Naive thymus-derived CD4-positive, alpha-beta T cell (primary cell): ENCODE data around the gene ARL3. TPM values are rescaled to one million over a fixed set of nuclear protein-coding genes. Genes with fewer than 3 reads are reported as not detected.
A peak's percentile ranks its signal among the peaks of the same experiment; 100 is the strongest.

Experiments
- ATAC-seq: fragments of 150-1000 bp; cut with Tn5 transposase; 2 replicates; pipeline ENCODE4 v1.10.0; 2021; ENCODE audit warnings: mild to moderate bottlenecking, moderate library complexity
- CTCF ChIA-PET: fragments of 350-600 bp; sonication (Branson Sonifier 250); formaldehyde crosslinking; loops from one replicate; lab custom pipeline; 2021; ENCODE audit warnings: antibody characterized with exemption; lab: Charles Lee
- POLR2A ChIA-PET: fragments of 350-600 bp; sonication (Branson Sonifier 250); formaldehyde crosslinking; loops from one replicate; lab custom pipeline; 2021; ENCODE audit warnings: antibody characterized with exemption, inconsistent platforms; lab: Charles Lee
- DNase-seq, 9 donors: peaks; one replicate each; pipeline versions ENCODE4 v3.0.0 to v3.0.0-alpha.2; 2020 to 2022; ENCODE audit warnings: mixed read lengths in 1 of 9
- H3K27ac ChIP-seq: one replicate; pipeline ENCODE4 v1.7.0; 2013; ENCODE audit warnings: mild to moderate bottlenecking, low read depth, low read length, moderate library complexity
- H3K27me3 ChIP-seq, 2 donors: one replicate each; pipeline ENCODE4 v1.7.0; 2013; ENCODE audit warnings: low read length in 2 of 2, mild to moderate bottlenecking in 2 of 2, moderate library complexity in 2 of 2; ENCODE audit not compliant: control insufficient read depth in 2 of 2, insufficient read depth in 2 of 2
- H3K36me3 ChIP-seq, 3 experiments: 1 replicate in 2 of 3; 2 replicates in 1 of 3; pipeline ENCODE4 v1.7.0; 2013; ENCODE audit warnings: low read length in 3 of 3, mild to moderate bottlenecking in 3 of 3, moderate library complexity in 1 of 3; ENCODE audit not compliant: insufficient read depth in 3 of 3, control insufficient read depth in 2 of 3
- H3K4me1 ChIP-seq, 2 donors: one replicate each; pipeline ENCODE4 v1.7.0; 2013; ENCODE audit warnings: low read length in 2 of 2, mild to moderate bottlenecking in 2 of 2, moderate library complexity in 1 of 2; ENCODE audit not compliant: control insufficient read depth in 2 of 2, insufficient read depth in 2 of 2
- H3K4me3 ChIP-seq: 2 replicates; pipeline ENCODE4 v1.7.0; 2013; ENCODE audit warnings: mild to moderate bottlenecking, low read length
- H3K9me3 ChIP-seq, 3 experiments: 1 replicate in 2 of 3; 2 replicates in 1 of 3; pipeline ENCODE4 v1.7.0; 2013; ENCODE audit warnings: low read length in 3 of 3; ENCODE audit not compliant: control insufficient read depth in 2 of 3
- H3K27ac Mint-ChIP-seq, 9 donors: one replicate each; pipeline ENCODE4 v1.8.0; 2020 to 2022; ENCODE audit warnings: mixed read lengths in 9 of 9, mild to moderate bottlenecking in 8 of 9, moderate library complexity in 5 of 9, inconsistent platforms in 2 of 9
- H3K27me3 Mint-ChIP-seq, 5 donors: one replicate each; pipeline ENCODE4 v1.8.0; 2021 to 2022; ENCODE audit warnings: mixed read lengths in 5 of 5, mild to moderate bottlenecking in 1 of 5
- H3K36me3 Mint-ChIP-seq, 5 donors: one replicate each; pipeline ENCODE4 v1.8.0; 2020 to 2022; ENCODE audit warnings: mixed read lengths in 5 of 5, mild to moderate bottlenecking in 3 of 5, inconsistent platforms in 1 of 5
- H3K4me1 Mint-ChIP-seq, 7 donors: one replicate each; pipeline ENCODE4 v1.8.0; 2020 to 2022; ENCODE audit warnings: mixed read lengths in 7 of 7, mild to moderate bottlenecking in 3 of 7, inconsistent platforms in 1 of 7
- H3K4me3 Mint-ChIP-seq, 10 donors: one replicate each; pipeline ENCODE4 v1.8.0; 2020 to 2022; ENCODE audit warnings: mild to moderate bottlenecking in 10 of 10, mixed read lengths in 10 of 10, moderate library complexity in 6 of 10, inconsistent platforms in 2 of 10
- H3K9me3 Mint-ChIP-seq, 11 donors: one replicate each; pipeline ENCODE4 v1.8.0; 2020 to 2022; ENCODE audit warnings: mixed read lengths in 11 of 11, mild to moderate bottlenecking in 4 of 11, inconsistent platforms in 1 of 11, moderate library complexity in 1 of 11
- intact Hi-C, 2 donors: fragments of 100-400 bp; cut with micrococcal nuclease; formaldehyde crosslinking; loops; one replicate each; pipeline ENCODE4 v1.15.1; 2023
- polyA plus RNA-seq, 2 donors: library from polyadenylated mRNA; unstranded; fragments of 300-500 nt; fragmentation: Illumina TruSeq; gene quantifications; one replicate each; pipeline ENCODE4 v1.2.3, GENCODE V29; 2021
- total RNA-seq, 6 experiments: library from RNA in 5 of 6; stranded (reverse) in 5 of 6; gene quantifications; 1 replicate in 5 of 6; 2 replicates in 1 of 6; pipeline ENCODE4 v1.2.3 and lab custom pipeline; 2021 to 2026

ARL3 gene
- total and polyA plus RNA-seq, 7 experiments from 2014 or later: 1.3 to 5.1 (median 2.9) TPM

GRCh38 chr10:102675666-102676533 lies 38.3 kb downstream of the ARL3 start:
- peaks cover 27 to 64% (median 49%) of the 10 kb centered on the region in 7 donors for H3K4me1 Mint-ChIP-seq
- Histone ChIP-seq H3K4me3 (no peak overlapping the region), H3K36me3 (no peaks in the 10 kb centered on the region)

GRCh38 chr10:102675011-102675665 lies 39.1 kb downstream of the ARL3 start:
- POLR2A ChIA-PET: interaction anchor here (0.8 to 11.1 kb wide), 10 partner anchors 8 to 278 kb away, joined by 3 to 169 read pairs (median 12); partner anchors contain the start of genes ARL3, SFXN2 and TRIM8
- peaks cover 27 to 70% (median 49%) of the 10 kb centered on the region in 7 donors for H3K4me1 Mint-ChIP-seq
- H3K27me3 Mint-ChIP-seq: no peaks in the 10 kb centered on the region
- H3K27ac ChIP-seq: peak overlapping the region; percentile 85
- CTCF ChIA-PET: interaction anchor here (0.6 to 3.5 kb wide), 10 partner anchors 10 to 175 kb away, joined by 3 to 22 read pairs (median 4); partner anchors contain the start of genes ARL3, SFXN2 and TRIM8
- intact Hi-C loops: no loop called here
- H3K9me3 Mint-ChIP-seq: no peaks in the 10 kb centered on the region
- no peaks in the 10 kb centered on the region for H3K36me3 ChIP-seq
- no peak for ATAC-seq
- H3K27ac Mint-ChIP-seq: peak overlapping the region; percentile 74 to 97 (median 91)
- DNase-seq: no peak
- peak overlapping the region; percentile 78 to 93 (median 85) for H3K4me3 Mint-ChIP-seq
- no peaks in the 10 kb centered on the region for H3K27me3 ChIP-seq
- peaks cover 18 to 36% of the 10 kb centered on the region in 2 donors for H3K4me1 ChIP-seq
- no peaks in the 10 kb centered on the region for H3K9me3 ChIP-seq
- H3K4me3 ChIP-seq: peak overlapping the region; percentile 52
- peaks cover 0 to 1% (median 0%) of the 10 kb centered on the region in 5 donors for H3K36me3 Mint-ChIP-seq

More at GRCh38 chr10:102675666-102676533, 38.3 kb downstream of the ARL3 start:
- H3K27ac Mint-ChIP-seq: peak overlapping the region; percentile 49 to 97 (median 91)
- Histone ChIP-seq H3K9me3 (no peaks in the 10 kb centered on the region), H3K4me1 (peaks cover 18 to 36% of the 10 kb centered on the region in 2 donors), H3K27me3 (no peaks in the 10 kb centered on the region), H3K27ac (peak overlapping the region; percentile 85)
- CTCF ChIA-PET: interaction anchor here (0.6 to 3.5 kb wide), 7 partner anchors 9 to 174 kb away, joined by 3 to 22 read pairs (median 4); partner anchors contain the start of genes ARL3, SFXN2 and TRIM8
- intact Hi-C loops: no loop called here
- H3K36me3 Mint-ChIP-seq: peaks cover 0 to 5% (median 0%) of the 10 kb centered on the region in 5 donors
- H3K27me3 Mint-ChIP-seq: no peaks in the 10 kb centered on the region
- ATAC-seq: no peak
- no peak for DNase-seq
- POLR2A ChIA-PET: interaction anchor here (0.6 to 11.1 kb wide), 9 partner anchors 15 to 62 kb away, joined by 3 to 169 read pairs (median 17); partner anchors contain the start of genes ARL3, SFXN2 and TRIM8
- H3K9me3 Mint-ChIP-seq: no peaks in the 10 kb centered on the region
- peak overlapping the region; percentile 17 to 93 (median 80) for H3K4me3 Mint-ChIP-seq

- DNase-seq: peak in 4 of 9 donors; percentile 46 to 63 (median 56)
- no peaks in the 10 kb centered on the region for H3K27me3 ChIP-seq
- intact Hi-C loops: loop anchor here (1.0 to 5.0 kb wide), 7 partner anchors 13 to 172 kb away; partner anchors contain the start of genes ACTR1A (in 2 of the 2), ARL3 (in 1 of the 2), SFXN2 (in 1 of the 2) and WBP1L (in 1 of the 2)
- peak overlapping the region; percentile 52 for H3K4me3 ChIP-seq
- no peaks in the 10 kb centered on the region for H3K9me3 ChIP-seq
- peaks cover 32 to 76% (median 52%) of the 10 kb centered on the region in 7 donors for H3K4me1 Mint-ChIP-seq
- no peaks in the 10 kb centered on the region for H3K36me3 ChIP-seq
- peak overlapping the region; percentile 74 to 97 (median 91) for H3K27ac Mint-ChIP-seq
- peak overlapping the region; percentile 85 for H3K27ac ChIP-seq
- H3K36me3 Mint-ChIP-seq: peaks cover 0 to 1% (median 0%) of the 10 kb centered on the region in 5 donors
- ATAC-seq: peak; percentile 58
- ChIA-PET POLR2A (interaction anchor here (0.8 to 11.1 kb wide), 11 partner anchors 9 to 278 kb away, joined by 3 to 169 read pairs (median 8); partner anchors contain the start of genes ARL3, SFXN2, SUFU and TRIM8), CTCF (interaction anchor here (0.8 to 3.5 kb wide), 6 partner anchors 10 to 40 kb away, joined by 3 to 22 read pairs (median 6); partner anchors contain the start of genes ARL3, SFXN2 and TRIM8)
- H3K9me3 Mint-ChIP-seq: no peaks in the 10 kb centered on the region
- H3K27me3 Mint-ChIP-seq: no peaks in the 10 kb centered on the region
- H3K4me3 Mint-ChIP-seq: peak overlapping the region; percentile 78 to 93 (median 85)
- H3K4me1 ChIP-seq: peaks cover 18 to 36% of the 10 kb centered on the region in 2 donors
Measured at GRCh38 chr10:102674566-102674965, 39.6 kb downstream of the ARL3 start.

GRCh38 chr10:102673819-102674511 lies 40.2 kb downstream of the ARL3 start:
- DNase-seq: peak; percentile 34 to 91 (median 89)
- Mint-ChIP-seq H3K4me1 (peaks cover 36 to 82% (median 58%) of the 10 kb centered on the region in 7 donors), H3K27ac (peak overlapping the region; percentile 75 to 97 (median 91)), H3K4me3 (peak overlapping the region; percentile 78 to 93 (median 85)), H3K36me3 (peaks cover 0 to 1% (median 0%) of the 10 kb centered on the region in 5 donors), H3K9me3 (no peaks in the 10 kb centered on the region), H3K27me3 (no peaks in the 10 kb centered on the region)
- ATAC-seq: peak; percentile 91
- no peaks in the 10 kb centered on the region for H3K36me3 ChIP-seq
- H3K4me1 ChIP-seq: peaks cover 18 to 41% of the 10 kb centered on the region in 2 donors
- POLR2A ChIA-PET: interaction anchor here (0.8 to 11.1 kb wide), 9 partner anchors 9 to 170 kb away, joined by 3 to 169 read pairs (median 17); partner anchors contain the start of genes ARL3, SFXN2, SUFU and TRIM8
- CTCF ChIA-PET: interaction anchor here (0.6 to 3.5 kb wide), 7 partner anchors 11 to 90 kb away, joined by 3 to 22 read pairs (median 3); partner anchors contain the start of genes ARL3, SFXN2 and TRIM8
- peak overlapping the region; percentile 85 for H3K27ac ChIP-seq
- no peaks in the 10 kb centered on the region for H3K9me3 ChIP-seq
- no peaks in the 10 kb centered on the region for H3K27me3 ChIP-seq
- H3K4me3 ChIP-seq: peak overlapping the region; percentile 52
- intact Hi-C loops: loop anchor here (1.0 to 5.0 kb wide), 7 partner anchors 13 to 172 kb away; partner anchors contain the start of genes ACTR1A (in 2 of the 2), ARL3 (in 1 of the 2), SFXN2 (in 1 of the 2) and WBP1L (in 1 of the 2)

- DNase-seq (no peak), ATAC-seq (no peak)
- H3K27me3 Mint-ChIP-seq: no peaks in the 10 kb centered on the region
- no peaks in the 10 kb centered on the region for H3K36me3 ChIP-seq
- H3K4me1 Mint-ChIP-seq: peaks cover 33 to 83% (median 58%) of the 10 kb centered on the region in 7 donors
- H3K4me3 Mint-ChIP-seq: peak overlapping the region; percentile 78 to 93 (median 85)
- intact Hi-C loops: loop anchor here in 1 of 2 donors (5.0 kb wide), 1 partner anchor 61 kb away; no protein-coding TSS in a partner anchor
- H3K4me3 ChIP-seq: peak overlapping the region; percentile 52
- peak overlapping the region; percentile 85 for H3K27ac ChIP-seq
- H3K4me1 ChIP-seq: peaks cover 18 to 46% of the 10 kb centered on the region in 2 donors
- no peaks in the 10 kb centered on the region for H3K9me3 ChIP-seq
- H3K27ac Mint-ChIP-seq: peak overlapping the region; percentile 75 to 97 (median 91)
- CTCF ChIA-PET: interaction anchor here (0.6 to 3.5 kb wide), 6 partner anchors 10 to 502 kb away, joined by 3 to 22 read pairs (median 4); partner anchors contain the start of gene TRIM8
- no peaks in the 10 kb centered on the region for H3K27me3 ChIP-seq
- H3K36me3 Mint-ChIP-seq: peaks cover 0 to 1% (median 0%) of the 10 kb centered on the region in 5 donors
- POLR2A ChIA-PET: interaction anchor here (1.0 to 11.1 kb wide), 9 partner anchors 10 to 170 kb away, joined by 3 to 169 read pairs (median 17); partner anchors contain the start of genes ARL3, SFXN2, SUFU and TRIM8
- no peaks in the 10 kb centered on the region for H3K9me3 Mint-ChIP-seq
Measured at GRCh38 chr10:102673236-102673818, 40.9 kb downstream of the ARL3 start.
